C1 segment of cervical spinal cord (tissue), 14 donors: ENCODE data around the gene ZNF559.
"Not testable (repeated sequence)": the region's sequence is repeated elsewhere in the genome, so short reads cannot be mapped to it uniquely, and the experiment has no call there.

Experiments
- DNase-seq, 14 donors: peaks; one replicate each; lab custom pipeline; 2025; lab: John Stamatoyannopoulos, UW

ZNF559 gene

GRCh38 chr19:9323919-9324583, at the start of gene ZNF559:
ZNF559 (plus strand) TSS chr19:9324179; CDS start chr19:9338550, 14,371 bp downstream.
- peak; percentile 56 to 94 (median 85) for DNase-seq

DNA sequence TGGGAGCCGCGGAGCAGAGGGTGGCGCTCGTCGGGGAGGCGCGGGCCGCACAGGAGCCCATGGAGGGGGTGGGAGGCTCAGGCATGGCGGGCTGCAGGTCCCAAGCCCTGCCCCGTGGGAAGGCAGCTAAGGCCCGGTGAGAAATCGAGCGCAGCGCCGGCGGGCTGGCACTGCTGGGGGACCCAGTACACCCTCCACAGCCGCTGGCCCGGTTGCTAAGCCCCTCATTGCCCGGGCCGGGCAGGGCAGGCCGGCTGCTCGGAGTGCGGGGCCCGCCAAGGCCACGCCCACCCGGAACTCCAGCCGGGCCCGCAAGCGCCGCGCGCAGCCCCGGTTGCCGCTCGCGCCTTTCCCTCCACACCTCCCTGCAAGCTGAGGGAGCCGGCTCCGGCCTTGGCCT, 40.5 kb upstream of the ZNF559 start:
- not testable (repeated sequence) for DNase-seq

GRCh38 chr19:9289231-9289884, 34.6 kb upstream of the ZNF559 start:
- no peak for DNase-seq

GRCh38 chr19:9295411-9295849, 28.5 kb upstream of the ZNF559 start:
- DNase-seq, result no peak

DNA sequence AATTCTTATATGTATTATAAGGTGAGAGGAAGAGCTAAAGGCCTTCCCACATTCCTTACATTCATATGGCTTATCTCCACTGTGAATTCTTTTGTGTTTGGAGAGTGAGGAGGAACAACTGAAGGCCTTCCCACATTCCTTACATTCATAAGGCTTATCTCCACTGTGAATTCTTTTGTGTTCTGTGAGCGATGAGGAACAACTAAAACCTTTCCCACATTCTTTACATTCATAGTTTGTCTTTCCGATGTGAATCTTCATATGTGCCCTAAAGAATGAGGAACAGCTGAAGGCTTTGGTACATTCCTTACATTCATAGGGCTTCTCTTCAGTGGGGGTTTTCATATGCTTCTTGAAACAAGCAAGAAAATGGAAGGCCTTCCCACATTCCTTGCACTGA, 27.6 kb upstream of the ZNF559 start:
- no peak for DNase-seq

GRCh38 chr19:9306443-9306842, 17.5 kb upstream of the ZNF559 start:
- DNase-seq, result no peak

GRCh38 chr19:9308091-9308770, 15.7 kb upstream of the ZNF559 start:
- no peak for DNase-seq

DNA sequence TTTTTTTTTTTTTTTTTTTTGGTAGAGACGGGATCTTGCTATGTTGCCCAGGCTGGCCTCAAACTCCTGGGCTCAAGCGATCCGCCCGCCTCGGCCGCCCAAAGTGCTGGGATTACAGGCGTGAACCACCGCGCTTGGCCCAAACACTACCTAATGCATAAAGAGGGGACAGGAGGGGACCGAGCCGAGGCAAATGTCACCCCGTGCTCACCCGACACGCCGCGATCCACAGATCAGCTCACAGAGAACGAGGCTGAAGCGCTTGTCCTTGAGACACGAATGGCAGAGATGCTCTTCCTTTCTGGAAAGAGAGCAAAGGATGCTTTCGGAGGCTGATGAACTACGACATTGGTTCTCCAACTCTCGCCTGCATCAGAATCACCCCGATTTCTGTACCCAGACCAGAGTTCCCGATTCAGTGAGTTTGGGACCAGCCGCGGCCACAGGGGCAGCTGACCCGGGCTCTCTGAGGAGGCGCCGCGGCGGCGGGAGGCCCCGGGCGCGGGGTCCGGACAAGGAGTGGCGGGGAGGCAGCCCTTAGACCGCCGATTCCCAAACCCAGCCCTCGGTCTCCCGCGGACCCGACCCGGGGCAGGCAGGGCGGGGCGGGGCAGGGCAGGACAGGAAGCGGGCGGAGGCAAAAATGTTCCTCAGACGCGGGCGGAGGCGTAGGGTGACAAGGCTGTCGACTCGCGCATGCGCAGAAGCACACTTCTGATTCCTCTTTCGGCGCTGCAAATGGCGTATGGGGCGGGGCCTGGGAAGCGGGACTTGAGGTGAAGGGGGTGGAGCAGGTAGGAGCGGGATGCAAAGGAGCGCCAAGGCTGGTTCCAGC, 14.6 kb upstream of the ZNF559 start, which contains the start of gene ZNF699:
ZNF699 (minus strand) TSS at position 700 of the 835 bp plus-strand sequence. CDS start 4,719 bp downstream, outside the sequence.
- DNase-seq, result peak; percentile 70 to 97 (median 94)

DNA sequence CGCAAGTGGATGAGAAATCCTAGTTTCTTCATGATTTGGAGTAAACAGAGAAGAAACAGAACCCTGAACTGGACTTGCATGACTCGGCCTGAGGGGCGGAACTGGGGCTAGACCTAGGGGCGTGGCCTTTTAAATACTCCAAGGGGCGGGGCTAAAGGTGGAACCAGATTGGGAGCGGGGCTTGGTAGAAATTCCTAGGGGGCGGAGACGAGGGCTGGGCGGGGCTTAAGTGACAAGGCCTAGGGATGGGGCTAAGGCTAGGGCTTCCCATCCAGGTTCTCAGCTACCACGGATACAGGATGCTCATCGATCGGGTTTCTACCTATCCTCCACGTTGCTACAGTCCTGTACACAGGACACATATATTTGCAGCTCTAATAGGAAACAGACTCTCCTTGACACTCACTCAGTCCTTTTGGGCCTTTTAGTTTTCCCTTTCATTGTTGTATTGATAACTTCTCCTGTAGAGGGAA, 14.0 kb upstream of the ZNF559 start:
- DNase-seq, result peak in 2 of 14 donors; percentile 90 to 97

- DNase-seq, result no peak
Observed at GRCh38 chr19:9313756-9314155, 10.2 kb upstream of the ZNF559 start.

GRCh38 chr19:9321338-9321737, 2.6 kb upstream of the ZNF559 start:
- no peak for DNase-seq

GRCh38 chr19:9321756-9322155, 2.2 kb upstream of the ZNF559 start:
- DNase-seq, result not testable (repeated sequence)

- not testable (repeated sequence) for DNase-seq
Observed at GRCh38 chr19:9322201-9322600, 1.8 kb upstream of the ZNF559 start.

- DNase-seq, result peak in 12 of 14 donors; percentile 38 to 89 (median 72)
Observed at GRCh38 chr19:9323557-9323918, 441 bp upstream of the ZNF559 start.

GRCh38 chr19:9324584-9324962, 594 bp downstream of the ZNF559 start:
- no peak for DNase-seq

GRCh38 chr19:9329999-9330398, 6.0 kb downstream of the ZNF559 start:
- DNase-seq, result no peak

- no peak for DNase-seq
Observed at GRCh38 chr19:9342610-9343304, 18.8 kb downstream of the ZNF559 start.

DNA sequence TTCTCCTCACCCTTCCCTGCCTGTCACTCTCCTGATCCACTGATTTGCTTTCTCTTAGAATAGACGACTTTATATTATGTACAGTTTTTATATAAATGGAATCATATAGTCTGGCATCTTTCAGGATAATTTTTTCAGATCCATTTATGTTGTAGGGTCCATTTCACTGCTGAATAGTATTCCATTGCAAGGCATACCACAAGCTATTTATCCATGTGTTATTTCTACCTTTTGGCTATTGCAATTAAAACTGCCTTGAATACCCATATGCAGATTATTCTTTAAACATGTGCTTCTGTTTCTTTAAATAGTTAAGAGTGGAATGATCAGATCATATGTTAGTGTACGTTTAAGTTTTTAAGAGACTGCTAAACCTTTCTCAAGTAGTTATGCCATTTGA, 21.0 kb downstream of the ZNF559 start:
- no peak for DNase-seq

DNA sequence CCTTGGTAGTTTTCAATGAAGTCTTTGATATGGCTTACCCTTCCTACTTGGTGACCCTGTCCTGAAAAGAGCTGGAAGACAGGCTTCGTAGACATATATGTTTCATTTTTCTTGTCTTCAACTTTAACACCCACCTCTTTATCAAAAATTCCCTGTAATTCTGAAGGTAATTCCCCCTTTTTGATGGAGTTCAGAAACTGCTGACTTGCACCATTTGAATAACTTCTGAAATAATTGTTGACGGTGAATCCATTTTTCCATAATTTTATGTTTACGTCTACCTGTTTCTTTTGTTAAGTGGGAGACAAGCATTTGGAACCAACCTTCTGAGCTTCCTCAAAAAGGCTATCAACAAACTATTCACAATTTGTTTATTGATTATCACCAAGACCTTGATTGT, 24.3 kb downstream of the ZNF559 start:
- DNase-seq, result no peak

- no peak for DNase-seq
Observed at GRCh38 chr19:9348671-9349070, 24.7 kb downstream of the ZNF559 start.

DNA sequence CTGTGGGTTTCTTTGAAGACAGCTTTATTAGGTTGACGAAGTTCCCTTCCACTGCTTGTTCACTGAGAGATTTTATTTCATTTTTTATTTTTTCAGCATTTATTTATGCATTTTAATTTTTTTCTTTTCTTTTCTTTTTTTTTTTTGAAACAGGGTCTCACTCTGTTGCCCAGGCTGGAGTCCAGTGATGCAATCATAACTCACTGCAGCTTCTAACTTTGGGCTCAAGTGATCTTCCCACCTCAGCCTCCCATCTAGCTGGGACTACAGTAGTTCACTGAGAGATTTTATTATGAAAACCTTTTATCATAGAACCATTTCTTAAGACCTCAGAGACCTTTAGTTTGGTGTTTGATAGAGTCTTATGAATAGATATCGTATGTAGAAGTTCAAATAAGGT, 28.5 kb downstream of the ZNF559 start:
- no peak for DNase-seq
